Measurements from ENCODE around the gene COL5A1.

- no peak for TF ChIP-seq POLR2A (IDR thresholded peaks at IDR 0.05)
- TF ChIP-seq CTCF (IDR thresholded peaks at IDR 0.05), result no peak
- TF ChIP-seq POLR2AphosphoS5 (IDR thresholded peaks at IDR 0.05), result no peak
- TF ChIP-seq EP300 (IDR thresholded peaks at IDR 0.05; ENCODE audit: low read depth), result no peak
Observed at GRCh38 chr9:134629586-134630392, 11.8 kb upstream of the COL5A1 start.
